OCI-LY1 (cell line): ENCODE measurements around the gene KIF1C.

Source experiments
- H2AFZ ChIP-seq: fragments of 200-600 bp; sonication (generic), shearing (Covaris generic); 2 replicates; pipeline ENCODE4 v1.6.0; 2014; ENCODE audit warnings: antibody characterized with exemption, mild to moderate bottlenecking, low read length
- H3F3A ChIP-seq: fragments of 200-600 bp; sonication (generic), shearing (Covaris generic); 2 replicates; pipeline ENCODE4 v1.6.0; 2014; ENCODE audit warnings: mild to moderate bottlenecking, antibody characterized with exemption, low read length, moderate library complexity; ENCODE audit not compliant: insufficient read depth
- H3K27ac ChIP-seq: fragments of 200-600 bp; sonication (generic); 2 replicates; pipeline ENCODE4 v1.5.1; 2014; ENCODE audit warnings: low read length, mixed run types, mild to moderate bottlenecking, low read depth; ENCODE audit not compliant: poor library complexity, severe bottlenecking
- H3K27me3 ChIP-seq: fragments of 200-600 bp; sonication (generic); 2 replicates; pipeline ENCODE4 v1.6.0; 2014; ENCODE audit warnings: antibody characterized with exemption, mild to moderate bottlenecking, low read length, moderate library complexity; ENCODE audit not compliant: insufficient read depth
- H3K36me3 ChIP-seq: fragments of 200-600 bp; sonication (generic); 2 replicates; pipeline ENCODE4 v1.6.1; 2014; ENCODE audit warnings: mild to moderate bottlenecking, antibody characterized with exemption, low read length, moderate library complexity, mixed read lengths; ENCODE audit not compliant: insufficient read depth
- H3K4me1 ChIP-seq: fragments of 200-600 bp; sonication (generic); 2 replicates; pipeline ENCODE4 v1.5.1; 2014; ENCODE audit warnings: mild to moderate bottlenecking, low read length, moderate library complexity; ENCODE audit not compliant: insufficient read depth, severe bottlenecking
- H3K4me2 ChIP-seq: fragments of 200-600 bp; sonication (generic), shearing (Covaris generic); 2 replicates; pipeline ENCODE4 v1.6.1; 2014; ENCODE audit warnings: low read length
- H3K4me3 ChIP-seq: fragments of 200-600 bp; sonication (generic); 2 replicates; pipeline ENCODE4 v1.5.1; 2014; ENCODE audit warnings: low read length, low read depth, mild to moderate bottlenecking, mixed read lengths; ENCODE audit not compliant: poor library complexity, severe bottlenecking
- H3K79me2 ChIP-seq: fragments of 200-600 bp; shearing (Covaris generic); 2 replicates; pipeline ENCODE4 v1.6.1; 2016; ENCODE audit warnings: mixed run types, low read length, mixed read lengths; ENCODE audit not compliant: insufficient read depth
- H3K9ac ChIP-seq: fragments of 200-600 bp; sonication (generic), shearing (Covaris generic); 2 replicates; pipeline ENCODE4 v1.6.1; 2014; ENCODE audit warnings: mild to moderate bottlenecking, low read length, mixed read lengths
- H3K9me2 ChIP-seq: fragments of 200-600 bp; sonication (generic), shearing (Covaris generic); 2 replicates; pipeline ENCODE4 v1.6.1; 2014; ENCODE audit warnings: low read depth, mild to moderate bottlenecking, low read length, mixed read lengths
- H3K9me3 ChIP-seq: fragments of 200-600 bp; shearing (Covaris generic); 2 replicates; pipeline ENCODE4 v1.6.1; 2014; ENCODE audit warnings: low read length, mixed read lengths
- H4K20me1 ChIP-seq: fragments of 200-600 bp; sonication (generic), shearing (Covaris generic); 2 replicates; pipeline ENCODE4 v1.6.0; 2016; ENCODE audit warnings: mild to moderate bottlenecking, low read length; ENCODE audit not compliant: insufficient read depth
- EZH2 ChIP-seq: fragments of 200-600 bp; sonication (generic), shearing (Covaris generic); IDR thresholded peaks from 2 replicates; pipeline ENCODE4 v1.8.0; 2017; ENCODE audit warnings: borderline replicate concordance, mixed run types, mild to moderate bottlenecking, antibody characterized with exemption, low read length, moderate library complexity, mixed read lengths
- TF ChIP-seq, protein P1 (sequence below): fragments of 200-600 bp; sonication (generic), shearing (Covaris generic); IDR thresholded peaks from 2 replicates; pipeline ENCODE4 v1.5.1; 2017; ENCODE audit warnings: mild to moderate bottlenecking, antibody characterized with exemption, low read length, moderate library complexity, mixed read lengths

KIF1C gene

DNA sequence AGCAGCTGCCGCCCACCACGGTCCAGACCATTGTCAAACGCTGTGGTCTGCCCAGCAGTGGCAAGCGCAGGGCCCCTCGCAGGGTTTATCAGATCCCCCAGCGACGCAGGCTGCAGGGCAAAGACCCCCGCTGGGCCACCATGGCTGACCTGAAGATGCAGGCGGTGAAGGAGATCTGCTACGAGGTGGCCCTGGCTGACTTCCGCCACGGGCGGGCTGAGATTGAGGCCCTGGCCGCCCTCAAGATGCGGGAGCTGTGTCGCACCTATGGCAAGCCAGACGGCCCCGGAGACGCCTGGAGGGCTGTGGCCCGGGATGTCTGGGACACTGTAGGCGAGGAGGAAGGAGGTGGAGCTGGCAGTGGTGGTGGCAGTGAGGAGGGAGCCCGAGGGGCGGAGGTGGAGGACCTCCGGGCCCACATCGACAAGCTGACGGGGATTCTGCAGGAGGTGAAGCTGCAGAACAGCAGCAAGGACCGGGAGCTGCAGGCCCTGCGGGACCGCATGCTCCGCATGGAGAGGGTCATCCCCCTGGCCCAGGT lies 24.5 kb downstream of the KIF1C start:
- Histone ChIP-seq H3K4me1 (peaks cover 7% of the 10 kb centered on the region), H3F3A (0 out of 2 replicates have a peak, but pooled peaks cover 4% of the 10 kb centered on the region), H4K20me1 (no peaks in the 10 kb centered on the region), H3K79me2 (no peaks in the 10 kb centered on the region), H3K4me2 (no peak overlapping the region), H3K4me3 (no peak overlapping the region), H3K36me3 (peaks cover 22% of the 10 kb centered on the region), H3K9me2 (no peaks in the 10 kb centered on the region), H3K27ac (no peak overlapping the region), H3K9ac (no peak overlapping the region), H3K9me3 (no peaks in the 10 kb centered on the region), H2AFZ (no peak overlapping the region), H3K27me3 (no peaks in the 10 kb centered on the region)
- TF ChIP-seq, protein P1, sequence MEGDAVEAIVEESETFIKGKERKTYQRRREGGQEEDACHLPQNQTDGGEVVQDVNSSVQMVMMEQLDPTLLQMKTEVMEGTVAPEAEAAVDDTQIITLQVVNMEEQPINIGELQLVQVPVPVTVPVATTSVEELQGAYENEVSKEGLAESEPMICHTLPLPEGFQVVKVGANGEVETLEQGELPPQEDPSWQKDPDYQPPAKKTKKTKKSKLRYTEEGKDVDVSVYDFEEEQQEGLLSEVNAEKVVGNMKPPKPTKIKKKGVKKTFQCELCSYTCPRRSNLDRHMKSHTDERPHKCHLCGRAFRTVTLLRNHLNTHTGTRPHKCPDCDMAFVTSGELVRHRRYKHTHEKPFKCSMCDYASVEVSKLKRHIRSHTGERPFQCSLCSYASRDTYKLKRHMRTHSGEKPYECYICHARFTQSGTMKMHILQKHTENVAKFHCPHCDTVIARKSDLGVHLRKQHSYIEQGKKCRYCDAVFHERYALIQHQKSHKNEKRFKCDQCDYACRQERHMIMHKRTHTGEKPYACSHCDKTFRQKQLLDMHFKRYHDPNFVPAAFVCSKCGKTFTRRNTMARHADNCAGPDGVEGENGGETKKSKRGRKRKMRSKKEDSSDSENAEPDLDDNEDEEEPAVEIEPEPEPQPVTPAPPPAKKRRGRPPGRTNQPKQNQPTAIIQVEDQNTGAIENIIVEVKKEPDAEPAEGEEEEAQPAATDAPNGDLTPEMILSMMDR, result no peak
- TF ChIP-seq EZH2, result no peak

DNA sequence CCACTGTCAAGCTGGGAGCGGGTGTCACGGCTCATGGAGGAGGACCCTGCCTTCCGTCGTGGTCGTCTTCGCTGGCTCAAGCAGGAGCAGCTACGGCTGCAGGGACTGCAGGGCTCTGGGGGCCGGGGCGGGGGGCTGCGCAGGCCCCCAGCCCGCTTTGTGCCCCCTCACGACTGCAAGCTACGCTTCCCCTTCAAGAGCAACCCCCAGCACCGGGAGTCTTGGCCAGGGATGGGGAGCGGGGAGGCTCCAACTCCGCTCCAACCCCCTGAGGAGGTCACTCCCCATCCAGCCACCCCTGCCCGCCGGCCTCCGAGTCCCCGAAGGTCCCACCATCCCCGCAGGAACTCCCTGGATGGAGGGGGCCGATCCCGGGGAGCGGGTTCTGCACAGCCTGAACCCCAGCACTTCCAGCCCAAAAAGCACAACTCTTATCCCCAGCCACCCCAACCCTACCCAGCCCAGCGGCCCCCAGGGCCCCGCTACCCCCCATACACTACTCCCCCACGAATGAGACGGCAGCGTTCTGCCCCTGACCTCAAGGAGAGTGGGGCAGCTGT lies 25.9 kb downstream of the KIF1C start:
- Histone ChIP-seq H3K27ac (no peak overlapping the region), H3K79me2 (no peaks in the 10 kb centered on the region), H3F3A (0 out of 2 replicates have a peak, but pooled peaks cover 3% of the 10 kb centered on the region), H3K4me3 (no peak overlapping the region), H3K27me3 (no peaks in the 10 kb centered on the region), H3K9me2 (no peaks in the 10 kb centered on the region), H3K36me3 (peaks cover 22% of the 10 kb centered on the region), H3K4me2 (no peak overlapping the region), H3K4me1 (no peaks in the 10 kb centered on the region), H3K9me3 (no peaks in the 10 kb centered on the region), H3K9ac (no peak overlapping the region), H2AFZ (no peak overlapping the region), H4K20me1 (no peaks in the 10 kb centered on the region)
- TF ChIP-seq, protein P1, result no peak
- TF ChIP-seq EZH2, result no peak

DNA sequence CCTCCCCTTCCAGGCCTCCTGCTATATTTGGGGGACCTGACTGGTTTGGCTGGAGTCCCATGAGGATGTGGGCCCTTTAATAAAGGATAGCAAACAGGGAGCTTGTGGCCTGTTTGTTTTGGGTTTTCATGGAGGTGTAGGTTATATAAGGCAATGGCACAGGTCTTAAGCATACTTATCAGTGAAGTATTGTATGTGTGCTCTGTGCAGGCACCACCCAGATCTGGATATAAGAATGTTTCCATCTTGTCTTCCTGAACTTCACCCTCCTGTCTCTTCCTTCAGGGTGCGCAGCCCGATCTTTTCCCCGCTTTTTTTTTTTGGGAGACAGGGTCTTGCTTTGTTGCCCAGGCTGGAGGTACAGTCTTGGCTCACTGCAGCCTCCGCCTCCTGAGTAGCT lies 26.9 kb downstream of the KIF1C start:
- no peak overlapping the region for H3K27ac ChIP-seq
- TF ChIP-seq, protein P1, result no peak
- no peaks in the 10 kb centered on the region for H3K9me2 ChIP-seq
- no peak overlapping the region for H3K9ac ChIP-seq
- H3K4me2 ChIP-seq, result no peak overlapping the region
- H3K4me3 ChIP-seq, result no peak overlapping the region
- no peaks in the 10 kb centered on the region for H3K79me2 ChIP-seq
- H3K4me1 ChIP-seq, result no peaks in the 10 kb centered on the region
- no peaks in the 10 kb centered on the region for H3F3A ChIP-seq
- H3K27me3 ChIP-seq, result no peaks in the 10 kb centered on the region
- no peak overlapping the region for H2AFZ ChIP-seq
- peaks cover 22% of the 10 kb centered on the region for H3K36me3 ChIP-seq
- no peaks in the 10 kb centered on the region for H4K20me1 ChIP-seq
- H3K9me3 ChIP-seq, result no peaks in the 10 kb centered on the region
